K562 (cell line): ENCODE measurements around the gene TRIO. TPM values are rescaled to one million over a fixed set of nuclear protein-coding genes. Genes with fewer than 3 reads are reported as not detected.

ENCODE experiments used
- ATAC-seq: fragments of 200-7000 bp; cut with Tn5 transposase; 3 replicates; pipeline ENCODE4 v1.9.1; 2020; ENCODE audit warnings: moderate library complexity
- BruUV-seq: library from RNA; stranded (reverse); fragments of 400-500 nt; replicated peaks from 2 replicates; lab custom pipeline; 2021; lab: Mats Ljungman, UMichigan
- CTCF ChIA-PET: fragments of 300-600 bp; formaldehyde crosslinking; extraction: SDS; loops from one replicate; lab custom pipeline; 2021; ENCODE audit warnings: low intra/inter-chr PET ratio; lab: Yijun Ruan, JAX
- POLR2A ChIA-PET: fragments of 300-600, 350-650 bp; sonication (Branson Sonifier 250); formaldehyde crosslinking; extraction: SDS; loops from one replicate; lab custom pipeline; 2021; ENCODE audit warnings: antibody characterized with exemption, inconsistent platforms; lab: Yijun Ruan, JAX
- DNase-seq, 4 experiments: peaks; one replicate each; pipeline versions ENCODE4 v3.0.0 to v3.0.0-alpha.2; 2011 to 2018; ENCODE audit warnings: low spot score in 3 of 4, mixed read lengths in 3 of 4; ENCODE audit errors: extremely low read depth in 1 of 4
- FAIRE-seq: peaks from 2 replicates; lab custom pipeline; 2011; peaks lifted over from hg19 to GRCh38; lab: Jason Lieb, UNC
- H2AFZ ChIP-seq: 2 replicates; pipeline ENCODE4 v1.6.0; 2011; ENCODE audit warnings: low read depth, low read length, control low read depth, inconsistent platforms
- H3K27ac ChIP-seq: fragments of 200-600 bp; 3 replicates; pipeline ENCODE4 v1.8.0; 2011; ENCODE audit warnings: low read depth, mild to moderate bottlenecking, control low read depth, inconsistent platforms, low read length, moderate library complexity, mixed read lengths; ENCODE audit errors: extremely low read depth
- H3K27me3 ChIP-seq, 2 experiments: fragments of 300-600 bp in 1 of 2; 2 replicates in 1 of 2; 3 replicates in 1 of 2; pipeline versions ENCODE4 v1.6.0 to v1.8.0; 2011; ENCODE audit warnings: inconsistent platforms in 2 of 2, low read length in 2 of 2, mild to moderate bottlenecking in 1 of 2, mixed read lengths in 1 of 2, moderate library complexity in 1 of 2; ENCODE audit not compliant: control insufficient read depth in 2 of 2, insufficient read depth in 2 of 2
- H3K36me3 ChIP-seq: fragments of 300-600 bp; 3 replicates; pipeline ENCODE4 v1.8.0; 2011; ENCODE audit warnings: mild to moderate bottlenecking, low read length, inconsistent platforms; ENCODE audit not compliant: control insufficient read depth, insufficient read depth
- H3K4me1 ChIP-seq, 2 experiments: fragments of 200-600 bp in 1 of 2; replicated peaks in 1 of 2; 2 replicates in 1 of 2; 3 replicates in 1 of 2; pipeline versions ENCODE4 v1.5.1 to v1.8.0; 2011; ENCODE audit warnings: inconsistent platforms in 2 of 2, low read length in 2 of 2, mild to moderate bottlenecking in 1 of 2, mixed read lengths in 1 of 2, moderate library complexity in 1 of 2; ENCODE audit not compliant: control insufficient read depth in 2 of 2, insufficient read depth in 2 of 2
- H3K4me2 ChIP-seq: 2 replicates; pipeline ENCODE4 v1.6.1; 2011; ENCODE audit warnings: low read length, control low read depth, inconsistent platforms, mixed read lengths; ENCODE audit not compliant: insufficient read depth
- H3K4me3 ChIP-seq: fragments of 200-600 bp; sonication (generic), shearing (Covaris generic); 2 replicates; pipeline ENCODE4 v1.5.1; 2016; ENCODE audit warnings: control low read depth, inconsistent platforms
- H3K79me2 ChIP-seq: fragments of 200-600 bp; 3 replicates; pipeline ENCODE4 v1.8.0; 2011; ENCODE audit warnings: low read length, inconsistent platforms; ENCODE audit not compliant: control insufficient read depth, insufficient read depth
- H3K9ac ChIP-seq, 2 experiments: 2 replicates each; pipeline versions ENCODE4 v1.6.0 to v1.6.1; 2011; ENCODE audit warnings: low read depth in 2 of 2, low read length in 2 of 2, control low read depth in 1 of 2, inconsistent platforms in 1 of 2, mild to moderate bottlenecking in 1 of 2, mixed read lengths in 1 of 2; ENCODE audit not compliant: insufficient read depth in 1 of 2
- H3K9me1 ChIP-seq: one replicate; pipeline ENCODE4 v1.6.0; 2011; ENCODE audit warnings: inconsistent platforms, mild to moderate bottlenecking, low read length, moderate library complexity; ENCODE audit not compliant: control insufficient read depth, insufficient read depth
- H3K9me3 ChIP-seq: replicated peaks from 2 replicates; pipeline ENCODE4 v1.5.1; 2011; ENCODE audit warnings: low read depth, low read length, inconsistent platforms; ENCODE audit not compliant: control insufficient read depth, insufficient read depth
- H4K20me1 ChIP-seq: replicated peaks from 2 replicates; pipeline ENCODE4 v1.6.1; 2011; ENCODE audit warnings: low read length, inconsistent platforms, mixed read lengths; ENCODE audit not compliant: control insufficient read depth, insufficient read depth
- DEAF1 ChIP-seq: fragments of 450-650 bp; formaldehyde crosslinking; IDR thresholded peaks from 2 replicates; pipeline ENCODE4 v1.4.0; 2020; ENCODE audit warnings: mild to moderate bottlenecking, moderate library complexity
- EP300 ChIP-seq: IDR thresholded peaks from 2 replicates; pipeline ENCODE4 v1.6.1; 2012; ENCODE audit warnings: low read length, improper control_type of control experiment
- FOXK2 ChIP-seq, 2 experiments: fragments of 450-650 bp; IDR thresholded peaks in 1 of 2; conservative IDR thresholded peaks in 1 of 2; 2 replicates each; pipeline ENCODE4 v1.6.1; 2016; ENCODE audit warnings: low read depth in 2 of 2, mild to moderate bottlenecking in 1 of 2
- NR2C2 ChIP-seq, 2 experiments: fragments of 200-800 bp in 1 of 2; sonication (Bioruptor generic) in 1 of 2; sonication (generic) in 1 of 2; formaldehyde crosslinking in 1 of 2; IDR thresholded peaks; 2 replicates each; pipeline versions ENCODE4 v1.6.1 to v1.8.0; 2016 to 2022; ENCODE audit warnings: mild to moderate bottlenecking in 1 of 2, missing compliant biosample characterization in 1 of 2, missing genetic modification characterization in 1 of 2, missing genetic modification reagents in 1 of 2
- SP1 ChIP-seq: sonication (generic); formaldehyde crosslinking; IDR thresholded peaks from 2 replicates; pipeline ENCODE4 v1.8.1; 2022; ENCODE audit warnings: mild to moderate bottlenecking, missing genetic modification reagents
- ZBTB11 ChIP-seq, 3 experiments: fragments of 200-800 bp in 1 of 3; fragments of 250-450 bp in 1 of 3; fragments of 450-650 bp in 1 of 3; sonication (Bioruptor Pico) in 1 of 3; sonication (Bioruptor generic) in 1 of 3; formaldehyde crosslinking in 1 of 3; IDR thresholded peaks; 2 replicates each; pipeline versions ENCODE4 v1.6.1 to v1.8.0; 2016 to 2022; ENCODE audit warnings: mild to moderate bottlenecking in 2 of 3, missing genetic modification characterization in 2 of 3, missing compliant biosample characterization in 1 of 3, moderate library complexity in 1 of 3
- ZNF740 ChIP-seq, 3 experiments: fragments of 200-800 bp in 1 of 3; sonication (Bioruptor generic) in 1 of 3; sonication (generic) in 1 of 3; formaldehyde crosslinking in 1 of 3; IDR thresholded peaks; 2 replicates each; pipeline versions ENCODE4 v1.6.1 to v1.8.0; 2016 to 2022; ENCODE audit warnings: mild to moderate bottlenecking in 2 of 3, missing compliant biosample characterization in 2 of 3, missing genetic modification characterization in 2 of 3, missing genetic modification reagents in 1 of 3
- WGBS: fragments of 100-300 bp; shearing (Covaris generic); methylation state at CpG from one replicate; pipeline ENCODE4 v1.1.6; 2016; ENCODE audit warnings: low coverage, mixed read lengths; ENCODE audit not compliant: insufficient coverage; ENCODE audit errors: missing lambda C conversion rate; 5-methylcytosine and 5-hydroxymethylcytosine counted together
- in situ Hi-C: fragments of 300-500 bp; cut with MboI; formaldehyde crosslinking; loops from 4 replicates; pipeline ENCODE4 v1.15.0; 2018; ENCODE audit warnings: inconsistent platforms, mixed read lengths
- intact Hi-C: fragments of 100-400 bp; cut with micrococcal nuclease; formaldehyde crosslinking; loops from 2 replicates; pipeline ENCODE4 v1.14.2; 2022
- polyA plus RNA-seq, 8 experiments: library from polyadenylated mRNA; depleted of rRNA in 4 of 8; stranded (reverse) in 5 of 8; unstranded in 3 of 8; fragments of >200 nt; fragmentation: Nextera tagmentation in 2 of 8; fragmentation: Illumina TruSeq in 1 of 8; extraction: Ambion mirVana in 2 of 8; extraction: Trizol in 1 of 8; gene quantifications; 2 replicates each; pipeline versions ENCODE4 v1.2.1 to v1.2.3, GENCODE V29; 2011 to 2014; ENCODE audit warnings: inconsistent platforms in 1 of 8, missing spikeins in 1 of 8
- total RNA-seq, 7 experiments: library from RNA; depleted of rRNA in 6 of 7; stranded (reverse); fragments of >200 nt in 6 of 7; fragmentation: Illumina TruSeq in 2 of 7; extraction: Trizol in 2 of 7; gene quantifications; 2 replicates each; pipeline versions ENCODE4 v1.2.1 to v1.2.3, GENCODE V29; 2011 to 2021; ENCODE audit warnings: low replicate concordance in 1 of 7

Gene TRIO
- total and polyA plus RNA-seq, 9 of the 15 experiments (the other 6 are each of a cell fraction or from before 2014, with no cell fraction given) = 0.24 to 5.0 (median 1.1) TPM

GRCh38 chr5:14404780-14405179 lies 261.6 kb downstream of the TRIO start:
- no peaks in the 10 kb centered on the region for H4K20me1 ChIP-seq
- FAIRE-seq (no peak), DNase-seq (no peak), ATAC-seq (no peak)
- no peak overlapping the region for H3K9ac ChIP-seq
- H2AFZ ChIP-seq = no peak overlapping the region
- H3K4me3 ChIP-seq = no peak overlapping the region
- intact Hi-C loops = no loop called here
- H3K9me1 ChIP-seq = no peaks in the 10 kb centered on the region
- POLR2A ChIA-PET = no interaction called here
- in situ Hi-C loops = no loop called here
- no peak overlapping the region for H3K4me2 ChIP-seq
- no peaks in the 10 kb centered on the region for H3K36me3 ChIP-seq
- BruUV-seq = no TSS peak
- TF ChIP-seq FOXK2 (conservative IDR thresholded peaks at IDR 0.05 in 1 of 2, IDR thresholded peaks at IDR 0.05 in 1 of 2; ENCODE audit: low read depth in 2 of 2) = no peak
- TF ChIP-seq EP300 = no peak
- no peak for TF ChIP-seq NR2C2 (CRISPR knock-in tag; IDR thresholded peaks at IDR 0.05)
- TF ChIP-seq NR2C2 (tag; IDR thresholded peaks at IDR 0.05) = no peak
- TF ChIP-seq ZNF740 (CRISPR knock-in tag; IDR thresholded peaks at IDR 0.05) = no peak
- TF ChIP-seq ZNF740 (tag; IDR thresholded peaks at IDR 0.05) = no peak
- no peak for TF ChIP-seq SP1
- no peak for TF ChIP-seq ZBTB11 (CRISPR knock-in tag; IDR thresholded peaks at IDR 0.05)
- TF ChIP-seq DEAF1 (CRISPR knock-in tag) = no peak
- no peaks in the 10 kb centered on the region for H3K9me3 ChIP-seq
- H3K4me1 ChIP-seq = no peaks in the 10 kb centered on the region
- H3K27me3 ChIP-seq = peaks cover 3 to 18% of the 10 kb centered on the region in 2 experiments; a peak in 3 of 5 replicates
- CTCF ChIA-PET = no interaction called here
- H3K79me2 ChIP-seq = no peaks in the 10 kb centered on the region
- WGBS = 7% methylated on average over 6 of the region's 6 CpGs
- no peak overlapping the region for H3K27ac ChIP-seq
